Esophagus (tissue), 2 donors: ENCODE results near the gene HNF4A. TPM values are rescaled to one million over a fixed set of nuclear protein-coding genes. Genes with fewer than 3 reads are reported as not detected.

ENCODE experiments used
- H3K27ac ChIP-seq, 2 donors: one replicate each; pipeline ENCODE4 v1.5.1; 2013; ENCODE audit warnings: low read depth in 2 of 2, mild to moderate bottlenecking in 2 of 2, inconsistent platforms in 1 of 2, low read length in 1 of 2, moderate library complexity in 1 of 2
- H3K27me3 ChIP-seq, 2 donors: one replicate each; pipeline ENCODE4 v1.6.1; 2013; ENCODE audit warnings: low read length in 2 of 2, control low read depth in 1 of 2, mild to moderate bottlenecking in 1 of 2; ENCODE audit not compliant: insufficient read depth in 2 of 2, control insufficient read depth in 1 of 2
- H3K36me3 ChIP-seq, 2 donors: one replicate each; pipeline ENCODE4 v1.6.1; 2013; ENCODE audit warnings: low read length in 1 of 2; ENCODE audit not compliant: control insufficient read depth in 2 of 2, insufficient read depth in 2 of 2
- H3K4me1 ChIP-seq, 2 donors: one replicate each; pipeline ENCODE4 v1.6.1; 2013; ENCODE audit warnings: low read length in 1 of 2; ENCODE audit not compliant: control insufficient read depth in 2 of 2, insufficient read depth in 2 of 2
- H3K4me3 ChIP-seq, 2 donors: one replicate each; pipeline ENCODE4 v1.5.1; 2013; ENCODE audit warnings: low read length in 2 of 2, mild to moderate bottlenecking in 2 of 2, low read depth in 1 of 2, moderate library complexity in 1 of 2
- H3K9me3 ChIP-seq, 2 donors: one replicate each; pipeline ENCODE4 v1.6.1; 2013; ENCODE audit warnings: mild to moderate bottlenecking in 2 of 2, low read depth in 1 of 2, low read length in 1 of 2, moderate library complexity in 1 of 2; ENCODE audit not compliant: control insufficient read depth in 2 of 2, insufficient read depth in 1 of 2
- WGBS, 2 donors: extraction: QIAGEN DNeasy Blood & Tissue Kit; methylation state at CpG; one replicate each; pipeline ENCODE4 v1.1.7; 2013; 5-methylcytosine and 5-hydroxymethylcytosine counted together
- polyA plus RNA-seq, 2 donors: library from polyadenylated mRNA; stranded (reverse); fragments of 200-250 nt; gene quantifications; one replicate each; pipeline ENCODE4 v1.2.3, GENCODE V29; 2013
- donor health status: healthy with polysubstance abuse.
- donor health status: Bipolar disorder and iron deficiency.

HNF4A gene
- polyA plus RNA-seq, 2 donors, result 0.02 TPM

GRCh38 chr20:44403194-44404112 lies 48.0 kb downstream of the HNF4A start:
- H3K27me3 ChIP-seq, result no peaks in the 10 kb centered on the region
- peaks cover 0 to 4% of the 10 kb centered on the region in 2 donors for H3K4me1 ChIP-seq
- H3K36me3 ChIP-seq, result no peaks in the 10 kb centered on the region
- peaks cover 0 to 2% of the 10 kb centered on the region in 2 donors for H3K9me3 ChIP-seq
- H3K4me3 ChIP-seq, result no peak overlapping the region
- WGBS, 2 donors, result 68 to 69% methylated on average over 11 of the region's 11 CpGs
- H3K27ac ChIP-seq, result no peak overlapping the region

- peaks cover 0 to 2% of the 10 kb centered on the region in 2 donors for H3K9me3 ChIP-seq
- no peaks in the 10 kb centered on the region for H3K36me3 ChIP-seq
- WGBS, 2 donors, result 73 to 82% methylated on average over 21 of the region's 21 CpGs
- no peaks in the 10 kb centered on the region for H3K27me3 ChIP-seq
- H3K4me1 ChIP-seq, result peaks cover 0 to 4% of the 10 kb centered on the region in 2 donors
- no peak overlapping the region for H3K27ac ChIP-seq
- no peak overlapping the region for H3K4me3 ChIP-seq
Measured at GRCh38 chr20:44404204-44405181, 49.0 kb downstream of the HNF4A start.

- WGBS, 2 donors, result 70 to 72% methylated on average over 6 of the region's 6 CpGs
- peaks cover 0 to 2% of the 10 kb centered on the region in 2 donors for H3K9me3 ChIP-seq
- no peaks in the 10 kb centered on the region for H3K27me3 ChIP-seq
- H3K4me3 ChIP-seq, result no peak overlapping the region
- no peaks in the 10 kb centered on the region for H3K36me3 ChIP-seq
- peaks cover 0 to 4% of the 10 kb centered on the region in 2 donors for H3K4me1 ChIP-seq
- H3K27ac ChIP-seq, result no peak overlapping the region
Measured at GRCh38 chr20:44405257-44405656, 49.8 kb downstream of the HNF4A start.

- peaks cover 0 to 4% of the 10 kb centered on the region in 2 donors for H3K4me1 ChIP-seq
- H3K4me3 ChIP-seq, result no peak overlapping the region
- 85 to 91% methylated on average over 20 of the region's 20 CpGs for WGBS, 2 donors
- peaks cover 0 to 2% of the 10 kb centered on the region in 2 donors for H3K9me3 ChIP-seq
- no peaks in the 10 kb centered on the region for H3K36me3 ChIP-seq
- no peak overlapping the region for H3K27ac ChIP-seq
- H3K27me3 ChIP-seq, result no peaks in the 10 kb centered on the region
Measured at GRCh38 chr20:44405785-44406571, 50.5 kb downstream of the HNF4A start.

- no peaks in the 10 kb centered on the region for H3K27me3 ChIP-seq
- peaks cover 0 to 2% of the 10 kb centered on the region in 2 donors for H3K9me3 ChIP-seq
- no peak overlapping the region for H3K4me3 ChIP-seq
- H3K36me3 ChIP-seq, result no peaks in the 10 kb centered on the region
- WGBS, 2 donors, result 65 to 69% methylated on average over 7 of the region's 7 CpGs
- peak overlapping the region in 1 of 2 donors; percentile 75 for H3K27ac ChIP-seq
- peaks cover 0 to 4% of the 10 kb centered on the region in 2 donors for H3K4me1 ChIP-seq
Measured at GRCh38 chr20:44406572-44407137, 51.2 kb downstream of the HNF4A start.

- Histone ChIP-seq H3K4me1 (peaks cover 0 to 4% of the 10 kb centered on the region in 2 donors), H3K9me3 (peaks cover 0 to 2% of the 10 kb centered on the region in 2 donors), H3K27ac (peak overlapping the region; percentile 31 to 75), H3K27me3 (no peaks in the 10 kb centered on the region), H3K36me3 (no peaks in the 10 kb centered on the region), H3K4me3 (no peak overlapping the region)
- WGBS, 2 donors, result 55 to 60% methylated on average over 14 of the region's 14 CpGs
Measured at GRCh38 chr20:44407402-44408184, 52.1 kb downstream of the HNF4A start.

- Histone ChIP-seq H3K27ac (no peak overlapping the region), H3K4me3 (no peak overlapping the region), H3K27me3 (no peaks in the 10 kb centered on the region), H3K9me3 (peaks cover 0 to 2% of the 10 kb centered on the region in 2 donors), H3K36me3 (no peaks in the 10 kb centered on the region), H3K4me1 (peaks cover 0 to 4% of the 10 kb centered on the region in 2 donors)
- WGBS, 2 donors, result 71 to 78% methylated on average over 2 of the region's 2 CpGs
Measured at GRCh38 chr20:44409132-44409600, 53.7 kb downstream of the HNF4A start.

GRCh38 chr20:44410583-44411019 lies 55.1 kb downstream of the HNF4A start:
- 81 to 85% methylated on average over 2 of the region's 2 CpGs for WGBS, 2 donors
- H3K36me3 ChIP-seq, result no peaks in the 10 kb centered on the region
- no peak overlapping the region for H3K27ac ChIP-seq
- no peaks in the 10 kb centered on the region for H3K9me3 ChIP-seq
- H3K4me1 ChIP-seq, result peaks cover 0 to 4% of the 10 kb centered on the region in 2 donors
- no peak overlapping the region for H3K4me3 ChIP-seq
- H3K27me3 ChIP-seq, result no peaks in the 10 kb centered on the region
